Measurements from ENCODE around the gene APOL5.

GRCh38 chr22:35726398-35726797 is 8.7 kb downstream of the APOL5 start:
- TF ChIP-seq POLR2A (IDR thresholded peaks at IDR 0.05) (no peak), CTCF (IDR thresholded peaks at IDR 0.05) (no peak), POLR2AphosphoS5 (IDR thresholded peaks at IDR 0.05) (no peak)

Data from upper lobe of left lung (tissue), 4 donors.